H1 (cell line): Measurements from ENCODE around the gene MPPED2. TPM values are rescaled to one million over a fixed set of nuclear protein-coding genes. Genes with fewer than 3 reads are reported as not detected.

Experiments
- RNF2 ChIP-seq: fragments of 200-900, 300-1000 bp; sonication (generic); IDR thresholded peaks from 2 replicates; pipeline ENCODE4 v1.7.1; 2016; ENCODE audit warnings: borderline replicate concordance, low read depth, mild to moderate bottlenecking, antibody characterized with exemption, low read length; ENCODE audit not compliant: poor library complexity, severe bottlenecking; ENCODE audit errors: missing control alignments
- TAF7 ChIP-seq: optimal IDR thresholded peaks from 2 replicates; pipeline ENCODE3; 2011; ENCODE audit warnings: low read depth, mild to moderate bottlenecking, inconsistent platforms, low read length, moderate library complexity, borderline replicate concordance
- polyA plus RNA-seq, 7 experiments: library from polyadenylated mRNA; depleted of rRNA in 3 of 7; stranded (reverse) in 5 of 7; unstranded in 2 of 7; fragments of >200 nt in 5 of 7; fragments of 200-250 nt in 2 of 7; gene quantifications; 1 replicate in 5 of 7; 2 replicates in 1 of 7; 4 replicates in 1 of 7; pipeline versions ENCODE4 v1.2.1 to v1.2.3, GENCODE V29; 2011 to 2013; ENCODE audit warnings: missing spikeins in 2 of 7, mixed read lengths in 2 of 7
- total RNA-seq: library from RNA; stranded (reverse); fragmentation: NEBNext Ultra II Directional; extraction: Animal tissue kit (Norgen Biotek cat#: 25700); gene quantifications from 2 replicates; pipeline ENCODE4 v1.2.1, GENCODE V29; 2021

MPPED2 gene
- total and polyA plus RNA-seq, 2 of the 8 experiments (the other 6 are each of a cell fraction or from before 2014, with no cell fraction given): 1.3 to 3.5 TPM

DNA sequence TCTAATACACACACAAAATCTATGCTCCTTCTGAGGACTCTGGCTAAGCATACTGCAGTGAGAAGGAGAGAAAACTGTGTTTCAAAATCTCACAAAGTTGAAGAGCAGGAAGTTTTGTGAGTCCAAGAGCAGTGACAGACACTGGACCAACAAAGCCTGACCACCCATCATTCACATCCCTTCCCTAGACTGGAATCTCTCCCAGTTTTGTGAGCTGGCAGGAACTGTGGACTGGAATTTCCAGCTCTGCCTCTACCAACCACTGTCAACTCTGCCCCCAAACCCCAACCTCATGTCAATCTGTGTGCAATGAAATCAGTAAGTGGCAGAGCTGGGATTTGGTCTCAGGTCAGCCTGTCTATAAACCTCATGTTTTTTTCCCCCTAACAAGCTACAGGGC is 150.7 kb downstream of the MPPED2 start (continued):
- TF ChIP-seq RNF2 (no peak), TAF7 (no peak)
- TF ChIP-seq, all 59 proteins: peak for 0
